GM18870 (cell line): ENCODE measurements around the gene SRR.
"Not testable (repeated sequence)": the region's sequence is repeated elsewhere in the genome, so short reads cannot be mapped to it uniquely, and the experiment has no call there.

ENCODE experiments used
- ATAC-seq: cut with Tn5 transposase; IDR thresholded peaks from one replicate; pipeline ENCODE4 v1.9.1; 2021; ENCODE audit warnings: moderate library complexity; ENCODE audit not compliant: unreplicated experiment

SRR gene, protein sequence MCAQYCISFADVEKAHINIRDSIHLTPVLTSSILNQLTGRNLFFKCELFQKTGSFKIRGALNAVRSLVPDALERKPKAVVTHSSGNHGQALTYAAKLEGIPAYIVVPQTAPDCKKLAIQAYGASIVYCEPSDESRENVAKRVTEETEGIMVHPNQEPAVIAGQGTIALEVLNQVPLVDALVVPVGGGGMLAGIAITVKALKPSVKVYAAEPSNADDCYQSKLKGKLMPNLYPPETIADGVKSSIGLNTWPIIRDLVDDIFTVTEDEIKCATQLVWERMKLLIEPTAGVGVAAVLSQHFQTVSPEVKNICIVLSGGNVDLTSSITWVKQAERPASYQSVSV

GRCh38 chr17:2303204-2304188 lies at the start of gene SRR, which contains the start of gene SMG6:
Gene SRR, plus strand, starts transcription at chr17:2303950. Its CDS starts 11,611 bp downstream, at chr17:2315561.
Gene SMG6, minus strand, starts transcription at chr17:2303785. Its CDS starts 65 bp downstream, at chr17:2303720.
- ATAC-seq = peak; percentile 55

GRCh38 chr17:2258830-2259229 lies 44.9 kb upstream of the SRR start:
- ATAC-seq = not testable (repeated sequence)

DNA sequence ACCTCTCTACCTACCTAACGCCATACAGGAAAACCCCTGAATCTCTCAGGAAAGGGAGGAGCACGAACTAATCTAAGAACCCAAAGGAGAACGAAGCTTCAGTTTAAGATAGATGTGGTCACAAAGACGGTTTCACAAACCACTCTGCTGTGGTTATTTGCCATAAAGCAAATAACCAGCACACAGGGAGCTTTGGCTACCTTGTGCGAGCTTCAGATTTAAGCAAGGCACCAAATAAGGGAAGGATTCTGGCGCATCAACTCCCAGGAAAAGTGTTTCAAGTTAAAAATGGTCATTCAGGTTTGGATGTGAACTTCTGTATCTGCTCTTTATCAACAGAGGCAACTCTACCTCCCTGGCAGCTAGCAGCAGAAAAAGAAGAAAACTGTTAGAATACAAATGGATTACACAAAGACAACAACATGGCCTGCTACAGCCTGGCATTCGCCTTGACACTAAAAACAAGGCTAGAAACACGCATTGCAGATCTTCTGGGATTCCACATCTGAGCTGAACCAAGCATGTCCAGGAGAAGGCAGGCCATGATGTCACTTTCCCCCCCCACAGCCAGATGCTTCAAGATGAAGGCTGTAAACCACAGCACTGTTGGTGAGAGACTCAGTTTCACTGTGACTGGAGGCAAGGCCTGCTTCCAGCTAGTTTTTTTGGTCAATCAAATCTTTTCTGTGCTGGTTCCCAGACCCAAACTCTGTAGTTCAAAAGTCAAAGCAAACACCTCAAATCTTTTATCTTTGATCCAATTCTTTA lies 43.8 kb upstream of the SRR start:
- peak; percentile 56 for ATAC-seq

DNA sequence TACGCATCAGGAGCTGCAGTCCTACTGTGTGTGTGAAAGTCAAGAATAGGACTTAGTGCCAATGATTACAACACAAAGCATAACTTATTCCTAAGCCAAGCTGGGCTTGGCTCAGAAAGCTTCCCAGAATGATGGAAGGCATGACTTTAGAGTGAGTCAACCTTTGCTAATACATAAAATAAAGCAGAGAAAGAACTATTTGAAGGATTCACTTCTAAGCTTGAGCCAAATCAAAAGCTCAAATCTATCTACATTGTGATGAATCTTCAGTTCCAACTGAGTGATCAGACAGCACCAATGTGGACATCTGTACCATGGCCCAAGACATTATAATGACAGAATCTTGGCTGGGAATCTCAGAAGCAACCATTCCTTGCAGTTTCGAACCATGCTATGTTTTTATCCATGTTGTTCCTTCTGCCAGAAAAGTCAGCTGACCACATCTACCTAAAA lies 41.6 kb upstream of the SRR start:
- no peak for ATAC-seq

GRCh38 chr17:2263183-2264066 lies 40.3 kb upstream of the SRR start:
- no peak for ATAC-seq

DNA sequence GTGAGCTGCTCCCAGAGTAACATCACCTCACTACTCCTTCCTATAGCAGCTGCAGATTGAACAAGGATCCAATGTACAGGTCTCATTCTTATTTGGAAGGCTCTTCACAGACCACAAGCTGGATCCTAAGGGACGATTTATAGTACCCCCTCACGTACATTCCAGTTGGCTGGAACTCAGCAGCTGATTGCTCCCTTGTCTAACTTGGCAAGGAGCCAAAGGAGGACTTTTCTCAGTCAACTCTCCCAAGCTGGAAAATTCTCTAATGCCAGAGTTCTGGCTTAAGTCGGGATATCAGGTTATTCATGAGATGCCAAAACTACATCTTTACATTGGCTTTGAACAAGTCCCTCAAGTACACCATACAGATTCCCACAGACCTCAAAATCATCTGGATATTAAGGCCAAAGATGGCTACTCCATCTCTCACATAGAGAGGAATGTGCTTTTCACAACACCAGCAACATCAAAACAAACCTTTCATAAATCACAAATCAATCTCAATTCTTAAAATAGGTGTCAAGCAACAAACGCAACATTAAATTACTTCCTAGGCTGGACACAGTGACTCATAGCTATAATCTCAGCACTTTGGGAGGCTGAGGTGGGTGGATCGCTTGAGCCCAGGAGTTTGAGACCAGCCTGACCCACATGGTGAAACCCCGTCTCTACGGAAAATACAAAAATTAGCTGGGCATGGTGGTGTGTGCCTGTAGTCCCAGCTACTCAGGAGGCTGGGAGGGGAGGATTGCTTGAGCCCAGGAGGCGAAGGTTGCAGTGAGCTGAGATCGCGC lies 39.5 kb upstream of the SRR start:
- no peak for ATAC-seq

GRCh38 chr17:2265166-2265565 lies 38.6 kb upstream of the SRR start:
- ATAC-seq = not testable (repeated sequence)

GRCh38 chr17:2266045-2266864 lies 37.5 kb upstream of the SRR start:
- ATAC-seq = peak; percentile 79

DNA sequence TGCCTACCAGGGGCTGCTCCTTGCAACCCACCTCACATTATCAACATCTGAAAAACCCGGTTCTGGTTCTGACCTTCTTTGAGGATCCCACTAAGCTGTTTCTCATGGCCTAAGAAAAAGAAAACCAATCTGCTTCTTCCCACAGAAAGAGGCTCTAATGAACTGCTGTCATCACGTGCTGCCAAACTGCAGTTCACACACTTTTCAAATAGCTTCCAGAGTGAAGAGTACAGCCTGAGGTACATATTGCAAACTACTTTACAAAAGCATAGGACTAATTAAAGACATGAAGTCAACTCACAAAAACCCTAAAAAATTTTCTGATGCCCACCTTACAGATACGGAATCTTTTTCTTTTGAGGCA lies 36.9 kb upstream of the SRR start:
- no peak for ATAC-seq

- ATAC-seq = no peak
These were observed 36.4 kb upstream of the SRR start for GRCh38 chr17:2267354-2267753.

- ATAC-seq = no peak
These were observed 31.6 kb upstream of the SRR start for GRCh38 chr17:2271985-2272702.

GRCh38 chr17:2274414-2274813 lies 29.3 kb upstream of the SRR start:
- no peak for ATAC-seq

DNA sequence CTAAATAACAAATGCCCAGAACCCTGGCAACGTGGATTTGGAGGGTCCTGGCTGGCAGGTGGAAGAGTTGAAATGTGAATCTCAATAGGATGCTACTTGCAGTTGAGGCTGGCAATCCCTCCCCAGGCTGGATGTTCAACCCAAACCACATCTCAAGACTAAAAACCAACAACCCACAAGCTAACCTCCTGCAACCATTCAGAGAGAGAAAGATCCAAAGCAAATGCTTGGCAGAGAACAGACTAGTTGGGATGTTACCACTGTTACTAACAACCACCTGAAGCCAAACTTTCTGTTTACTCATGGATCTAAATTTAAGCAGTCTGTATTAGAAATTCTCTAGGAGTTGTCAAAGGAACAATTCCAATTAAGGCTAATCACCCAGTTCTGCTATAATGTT lies 28.0 kb upstream of the SRR start:
- ATAC-seq = no peak

GRCh38 chr17:2277429-2278170 lies 26.1 kb upstream of the SRR start:
- no peak for ATAC-seq

- no peak for ATAC-seq
These were observed 24.0 kb upstream of the SRR start for GRCh38 chr17:2279707-2280106.

GRCh38 chr17:2282297-2282873 lies 21.4 kb upstream of the SRR start:
- ATAC-seq = no peak

GRCh38 chr17:2283302-2283701 lies 20.4 kb upstream of the SRR start:
- no peak for ATAC-seq
